Smooth muscle cell (in vitro differentiated cells): Measurements from ENCODE around the gene GNAT3. TPM values are rescaled to one million over a fixed set of nuclear protein-coding genes. Genes with fewer than 3 reads are reported as not detected.

ENCODE experiments used
- DNase-seq: peaks from one replicate; lab custom pipeline; 2025; ENCODE audit not compliant: unreplicated experiment; lab: John Stamatoyannopoulos, UW
- H2AFZ ChIP-seq: fragments of 200-600 bp; sonication (generic); 2 replicates; pipeline ENCODE4 v1.6.0; 2016; ENCODE audit warnings: antibody characterized with exemption, low read depth, mild to moderate bottlenecking
- H3F3A ChIP-seq: fragments of 200-600 bp; sonication (generic); 2 replicates; pipeline ENCODE4 v1.6.0; 2017; ENCODE audit warnings: antibody characterized with exemption, low read depth
- H3K27ac ChIP-seq: fragments of 200-600 bp; sonication (generic); 2 replicates; pipeline ENCODE4 v1.5.1; 2016; ENCODE audit warnings: low read depth, mild to moderate bottlenecking
- H3K27me3 ChIP-seq: fragments of 200-600 bp; sonication (generic); 2 replicates; pipeline ENCODE4 v1.6.1; 2016; ENCODE audit warnings: low read depth, mild to moderate bottlenecking
- H3K36me3 ChIP-seq: fragments of 200-600 bp; sonication (generic); 2 replicates; pipeline ENCODE4 v1.5.1; 2016; ENCODE audit warnings: low read depth
- H3K4me1 ChIP-seq: fragments of 200-600 bp; sonication (generic); 2 replicates; pipeline ENCODE4 v1.5.1; 2016; ENCODE audit warnings: low read depth
- H3K4me2 ChIP-seq: fragments of 200-600 bp; sonication (generic); 2 replicates; pipeline ENCODE4 v1.6.0; 2016; ENCODE audit warnings: mild to moderate bottlenecking
- H3K4me3 ChIP-seq: fragments of 200-600 bp; sonication (generic); 2 replicates; pipeline ENCODE4 v1.5.1; 2016; ENCODE audit warnings: mild to moderate bottlenecking
- H3K79me2 ChIP-seq: fragments of 200-600 bp; sonication (generic); 2 replicates; pipeline ENCODE4 v1.6.0; 2016; ENCODE audit warnings: low read depth, mild to moderate bottlenecking
- H3K9ac ChIP-seq: fragments of 200-600 bp; sonication (generic); 2 replicates; pipeline ENCODE4 v1.6.0; 2016; ENCODE audit warnings: low read depth
- H3K9me3 ChIP-seq: fragments of 200-600 bp; sonication (generic); replicated peaks from 2 replicates; pipeline ENCODE4 v1.5.1; 2016; ENCODE audit warnings: low read depth
- H4K20me1 ChIP-seq: fragments of 200-600 bp; sonication (generic); 2 replicates; pipeline ENCODE4 v1.6.0; 2016; ENCODE audit warnings: low read depth
- CTCF ChIP-seq: fragments of 200-600 bp; sonication (generic); IDR thresholded peaks from 2 replicates; pipeline ENCODE4 v1.5.1; 2017; ENCODE audit warnings: borderline replicate concordance, mild to moderate bottlenecking, antibody characterized with exemption; ENCODE audit not compliant: insufficient read depth, poor library complexity, severe bottlenecking
- WGBS: methylation state at CpG from one replicate; pipeline ENCODE4 v1.1.7; 2016; ENCODE audit warnings: low lambda C conversion rate; 5-methylcytosine and 5-hydroxymethylcytosine counted together
- polyA plus RNA-seq: library from polyadenylated mRNA; unstranded; fragments of >200 nt; fragmentation: Nextera tagmentation; extraction: Ambion mirVana; gene quantifications from 2 replicates; pipeline ENCODE4 v1.2.1, GENCODE V29; 2016
- total RNA-seq: library from RNA; depleted of rRNA; stranded (reverse); fragments of >200 nt; gene quantifications from 2 replicates; pipeline ENCODE4 v1.2.3, GENCODE V29; 2014

The GNAT3 gene
- total and polyA plus RNA-seq, 2 experiments from 2014 or later, result not detected

DNA sequence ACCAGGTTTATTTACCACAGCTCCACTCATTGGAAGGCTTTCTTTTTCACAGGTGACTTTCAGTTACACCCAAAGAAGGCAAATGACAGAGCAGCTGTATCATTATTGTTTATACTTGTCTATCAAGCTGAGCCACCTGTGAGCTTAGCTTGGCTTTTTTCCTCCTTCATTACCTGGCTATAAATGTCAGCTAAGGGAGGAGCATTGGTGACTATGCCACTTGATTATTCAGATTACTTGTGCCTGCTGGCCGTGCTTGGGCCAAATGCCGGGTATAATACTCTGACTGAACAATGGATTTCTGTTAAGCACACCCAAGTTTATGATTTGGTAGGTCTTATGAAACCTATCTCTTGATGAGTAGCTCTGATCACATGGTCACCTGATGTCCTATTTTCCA, 9.9 kb upstream of the GNAT3 start:
- 93% methylated on average over 2 of the region's 2 CpGs for WGBS
- no peak overlapping the region for H2AFZ ChIP-seq
- TF ChIP-seq CTCF, result no peak
- no peak overlapping the region for H3K27ac ChIP-seq
- H3F3A ChIP-seq, result no peaks in the 10 kb centered on the region
- H3K9ac ChIP-seq, result no peak overlapping the region
- no peaks in the 10 kb centered on the region for H3K27me3 ChIP-seq
- H3K36me3 ChIP-seq, result no peaks in the 10 kb centered on the region
- no peak overlapping the region for H3K4me2 ChIP-seq
- no peaks in the 10 kb centered on the region for H4K20me1 ChIP-seq
- DNase-seq, result no peak
- H3K4me3 ChIP-seq, result no peak overlapping the region
- no peaks in the 10 kb centered on the region for H3K4me1 ChIP-seq
- no peaks in the 10 kb centered on the region for H3K79me2 ChIP-seq
- no peaks in the 10 kb centered on the region for H3K9me3 ChIP-seq

GRCh38 chr7:80520199-80520598, 8.3 kb upstream of the GNAT3 start:
- H3K4me1 ChIP-seq, result no peaks in the 10 kb centered on the region
- no peak for TF ChIP-seq CTCF
- no peak overlapping the region for H3K9ac ChIP-seq
- no peak overlapping the region for H3K4me3 ChIP-seq
- no peak overlapping the region for H3K4me2 ChIP-seq
- no peak overlapping the region for H3K27ac ChIP-seq
- no peaks in the 10 kb centered on the region for H3K27me3 ChIP-seq
- H3K79me2 ChIP-seq, result no peaks in the 10 kb centered on the region
- no peaks in the 10 kb centered on the region for H3K9me3 ChIP-seq
- H4K20me1 ChIP-seq, result no peaks in the 10 kb centered on the region
- no peaks in the 10 kb centered on the region for H3F3A ChIP-seq
- 77% methylated on average over 2 of the region's 2 CpGs for WGBS
- no peaks in the 10 kb centered on the region for H3K36me3 ChIP-seq
- H2AFZ ChIP-seq, result no peak overlapping the region
- DNase-seq, result no peak

- H3K36me3 ChIP-seq, result no peaks in the 10 kb centered on the region
- no peak overlapping the region for H3K27ac ChIP-seq
- no peaks in the 10 kb centered on the region for H3F3A ChIP-seq
- no peaks in the 10 kb centered on the region for H3K27me3 ChIP-seq
- H2AFZ ChIP-seq, result peak overlapping the region; percentile 66
- no peaks in the 10 kb centered on the region for H3K9me3 ChIP-seq
- H4K20me1 ChIP-seq, result no peaks in the 10 kb centered on the region
- H3K9ac ChIP-seq, result no peak overlapping the region
- WGBS, result 96% methylated on average over 4 of the region's 4 CpGs
- no peak overlapping the region for H3K4me3 ChIP-seq
- DNase-seq, result no peak
- H3K4me2 ChIP-seq, result no peak overlapping the region
- H3K79me2 ChIP-seq, result no peaks in the 10 kb centered on the region
- TF ChIP-seq CTCF, result no peak
- no peaks in the 10 kb centered on the region for H3K4me1 ChIP-seq
Measured at GRCh38 chr7:80517282-80517747, 5.5 kb upstream of the GNAT3 start.

DNA sequence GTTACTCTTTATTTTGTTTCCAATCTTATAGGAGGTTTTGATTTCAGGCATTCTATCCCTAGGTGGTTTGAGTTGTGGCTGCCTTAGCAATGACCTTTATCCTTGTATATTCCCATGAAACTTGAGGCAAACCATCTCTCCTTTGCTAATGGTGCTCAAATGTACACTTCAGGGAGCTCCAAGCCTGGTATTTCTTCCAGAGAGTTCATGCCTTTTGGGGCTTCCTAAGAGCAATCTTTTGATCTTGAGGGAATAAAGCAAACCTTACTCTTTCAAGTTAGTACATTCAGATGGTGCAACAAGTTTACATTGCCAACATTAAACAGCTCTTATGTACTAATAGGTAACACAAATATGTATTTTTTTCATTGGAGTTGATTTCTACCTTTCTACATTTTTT, 3.4 kb upstream of the GNAT3 start:
- Histone ChIP-seq H3K4me2 (no peak overlapping the region), H3K9ac (no peak overlapping the region), H3F3A (no peaks in the 10 kb centered on the region), H3K27me3 (no peaks in the 10 kb centered on the region), H3K4me1 (no peaks in the 10 kb centered on the region), H4K20me1 (no peaks in the 10 kb centered on the region), H3K27ac (no peak overlapping the region), H3K79me2 (no peaks in the 10 kb centered on the region), H3K4me3 (no peak overlapping the region), H3K36me3 (no peaks in the 10 kb centered on the region), H3K9me3 (no peaks in the 10 kb centered on the region), H2AFZ (no peak overlapping the region)
- no peak for DNase-seq
- TF ChIP-seq CTCF, result no peak
